ENCODE data around the gene RIN2. TPM values are rescaled to one million over a fixed set of nuclear protein-coding genes. Genes with fewer than 3 reads are reported as not detected.

Gene RIN2
- total RNA-seq, 1 experiment from 2014 or later = 59.6 TPM

DNA sequence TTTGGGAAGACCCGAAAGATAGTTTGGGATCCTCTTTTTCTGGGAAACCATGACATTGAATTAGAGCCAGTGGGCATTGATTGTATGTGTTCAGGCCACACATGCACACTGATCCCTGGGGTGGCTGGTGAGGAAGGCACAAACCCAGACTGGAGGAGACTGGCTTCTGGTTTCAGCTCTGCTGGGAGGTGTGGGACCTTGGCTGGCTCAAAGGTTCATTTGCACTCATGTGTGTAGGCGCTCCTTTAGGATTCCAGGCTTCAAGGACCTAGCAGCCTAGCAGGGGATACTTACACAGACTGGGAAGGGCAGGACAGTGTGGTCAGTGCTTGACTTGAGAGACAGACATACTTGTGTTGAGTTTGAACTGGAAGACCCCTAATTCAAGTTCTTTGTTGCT lies 7.2 kb downstream of the RIN2 start:
- DNase-seq (ENCODE audit: low read depth) = no peak

- DNase-seq (ENCODE audit: low read depth) = no peak
Observed at GRCh38 chr20:19765913-19766312, 7.9 kb downstream of the RIN2 start.

DNA sequence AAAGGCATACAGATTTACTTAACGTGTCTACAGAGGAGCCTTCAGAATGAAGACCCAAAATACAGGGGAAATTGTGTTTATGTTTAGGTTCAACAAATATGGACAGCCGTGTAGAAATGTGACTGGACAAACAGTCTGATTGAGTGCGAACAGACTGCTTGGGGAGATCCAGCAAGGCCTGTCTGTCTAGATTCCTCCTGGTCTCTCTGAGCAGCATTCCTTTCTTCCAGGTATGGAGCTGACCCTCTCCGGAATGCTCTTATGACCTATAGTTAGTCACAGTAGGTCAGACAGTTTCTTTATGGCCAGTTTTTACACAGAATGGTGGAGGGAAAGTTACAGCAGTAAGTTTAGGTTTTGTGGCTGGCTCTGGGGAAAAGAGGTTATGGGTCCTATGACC lies 9.0 kb downstream of the RIN2 start:
- DNase-seq (ENCODE audit: low read depth) = no peak

DNA sequence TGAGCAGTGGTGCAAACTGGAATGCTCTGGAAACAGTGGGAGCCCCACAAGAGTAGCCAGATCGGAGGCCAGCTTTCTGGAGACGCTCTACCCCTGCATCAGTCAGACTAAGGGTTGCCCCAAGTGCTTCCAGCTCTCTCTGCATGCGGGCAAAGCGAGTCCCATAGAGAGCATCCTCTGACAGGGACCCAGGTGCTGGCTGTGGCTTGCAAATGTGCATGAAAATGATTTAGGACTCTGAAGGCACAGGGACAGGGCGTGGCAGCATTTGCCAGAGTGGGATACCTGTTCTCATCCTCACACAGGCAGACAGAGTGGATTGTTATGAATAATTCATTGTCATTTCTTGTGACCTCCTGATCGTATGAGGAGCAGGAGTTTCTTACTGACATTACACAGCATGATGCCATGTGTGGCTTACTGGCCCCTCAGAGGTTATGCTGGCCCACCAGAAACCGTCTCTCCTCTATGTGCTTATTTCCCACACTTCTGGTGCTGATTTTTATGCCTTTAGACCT lies 10.3 kb downstream of the RIN2 start:
- DNase-seq (ENCODE audit: low read depth) = no peak

GRCh38 chr20:19769507-19769906 lies 11.4 kb downstream of the RIN2 start:
- DNase-seq (ENCODE audit: low read depth) = no peak

- no peak for DNase-seq (ENCODE audit: low read depth)
Observed at GRCh38 chr20:19770375-19770774, 12.3 kb downstream of the RIN2 start.

GRCh38 chr20:19771031-19771430 lies 13.0 kb downstream of the RIN2 start:
- no peak for DNase-seq (ENCODE audit: low read depth)

- DNase-seq (ENCODE audit: low read depth) = no peak
Observed at GRCh38 chr20:19773471-19773870, 15.4 kb downstream of the RIN2 start.

- DNase-seq (ENCODE audit: low read depth) = no peak
Observed at GRCh38 chr20:19774135-19774933, 16.3 kb downstream of the RIN2 start.

- peak; percentile 59 for DNase-seq (ENCODE audit: low read depth)
Observed at GRCh38 chr20:19775353-19776253, 17.5 kb downstream of the RIN2 start.

DNA sequence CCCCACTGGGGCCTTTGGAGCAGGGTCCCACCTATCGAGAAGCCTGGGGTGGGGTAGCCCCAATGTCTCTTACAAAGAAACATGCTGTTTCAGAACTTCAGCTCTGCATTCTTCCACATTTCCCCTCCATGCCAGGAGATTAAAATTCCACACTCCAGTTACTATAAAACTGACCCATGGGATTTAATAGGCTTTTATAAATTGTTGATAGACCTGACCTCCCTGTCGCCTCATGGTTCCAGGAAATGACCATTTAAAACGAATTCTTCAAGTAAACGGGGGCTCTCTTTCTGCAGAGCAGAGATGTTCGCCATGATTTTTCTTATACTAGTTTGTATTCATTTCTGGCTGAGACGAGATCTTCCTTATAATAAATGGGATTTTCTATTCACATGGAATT lies 19.3 kb downstream of the RIN2 start:
- DNase-seq (ENCODE audit: low read depth) = peak; percentile 50

DNA sequence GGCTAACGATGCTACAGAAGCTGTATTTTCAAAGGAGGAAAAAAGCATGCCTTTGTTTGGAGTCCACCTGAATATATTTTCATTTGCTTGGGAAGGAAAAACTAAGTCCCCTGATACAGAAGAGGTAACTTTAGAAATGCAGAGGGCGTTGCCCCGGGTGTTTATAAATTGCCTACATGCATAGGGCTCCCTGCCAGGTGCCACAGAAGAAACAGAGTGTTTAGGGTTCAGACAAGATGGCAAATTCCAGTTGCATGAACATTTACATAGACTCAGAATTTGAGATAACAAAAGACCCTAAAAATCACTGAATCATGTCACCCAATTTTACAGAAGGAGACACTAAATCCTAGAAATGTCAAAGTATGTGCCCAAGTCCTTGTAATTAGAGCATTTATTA lies 19.9 kb downstream of the RIN2 start:
- DNase-seq (ENCODE audit: low read depth) = peak; percentile 81

- DNase-seq (ENCODE audit: low read depth) = peak; percentile 38
Observed at GRCh38 chr20:19778404-19778803, 20.3 kb downstream of the RIN2 start.

DNA sequence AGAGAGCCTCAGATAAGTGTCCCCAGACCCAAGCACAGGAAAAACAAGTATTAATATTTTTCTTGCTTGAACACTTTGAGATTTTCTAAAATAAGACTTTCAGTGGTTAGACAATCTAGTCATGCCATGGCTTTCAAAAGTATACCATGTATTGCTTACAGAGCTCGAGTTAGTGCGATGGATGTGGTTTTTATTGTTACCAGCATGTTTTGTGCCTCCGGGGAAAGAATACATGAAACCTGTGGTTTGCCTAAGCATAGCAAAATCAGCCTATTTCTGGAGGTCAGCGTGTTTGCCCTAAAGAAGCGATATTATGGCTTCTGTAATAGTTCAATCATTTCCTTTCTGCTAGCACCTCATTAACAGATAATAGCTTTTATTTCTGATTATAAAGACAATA lies 21.6 kb downstream of the RIN2 start:
- peak; percentile 67 for DNase-seq (ENCODE audit: low read depth)

DNA sequence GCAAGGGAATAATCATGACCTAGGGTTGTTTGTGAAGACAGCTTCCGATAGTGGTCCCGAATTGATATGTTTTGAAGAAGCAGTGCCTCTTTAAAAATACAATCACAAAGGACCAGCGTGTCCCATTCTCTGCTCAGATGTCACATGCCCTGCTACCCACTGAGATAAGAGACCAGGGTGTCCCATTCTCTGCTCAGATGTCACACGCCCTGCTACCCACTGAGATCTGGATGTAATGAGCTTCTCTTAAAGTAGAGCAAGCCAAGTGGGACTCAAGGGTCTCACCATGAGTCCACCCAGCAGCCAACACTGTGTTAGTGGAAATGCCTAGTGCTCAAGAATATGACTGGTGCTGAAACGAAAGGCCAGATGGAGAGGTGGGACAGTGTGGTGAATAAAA lies 22.2 kb downstream of the RIN2 start:
- DNase-seq (ENCODE audit: low read depth) = no peak

DNA sequence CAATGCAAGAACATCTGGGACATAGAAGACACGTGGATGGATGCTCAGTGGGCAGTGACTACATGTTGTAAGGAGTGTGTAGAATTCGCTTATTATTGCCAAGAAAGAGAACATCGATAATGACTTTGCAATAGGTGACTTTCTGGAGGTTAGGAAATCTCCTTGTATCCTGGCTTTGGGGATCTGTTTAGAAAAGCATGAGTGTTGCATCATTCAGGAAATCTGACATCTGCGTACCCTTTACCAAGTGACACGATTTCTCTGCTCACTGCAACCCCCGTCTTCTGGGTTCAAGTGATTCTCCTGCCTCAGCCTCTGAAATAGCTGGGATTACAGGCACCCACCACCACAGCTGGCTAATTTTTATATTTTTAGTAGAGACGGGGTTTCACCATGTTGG lies 23.2 kb downstream of the RIN2 start:
- no peak for DNase-seq (ENCODE audit: low read depth)

DNA sequence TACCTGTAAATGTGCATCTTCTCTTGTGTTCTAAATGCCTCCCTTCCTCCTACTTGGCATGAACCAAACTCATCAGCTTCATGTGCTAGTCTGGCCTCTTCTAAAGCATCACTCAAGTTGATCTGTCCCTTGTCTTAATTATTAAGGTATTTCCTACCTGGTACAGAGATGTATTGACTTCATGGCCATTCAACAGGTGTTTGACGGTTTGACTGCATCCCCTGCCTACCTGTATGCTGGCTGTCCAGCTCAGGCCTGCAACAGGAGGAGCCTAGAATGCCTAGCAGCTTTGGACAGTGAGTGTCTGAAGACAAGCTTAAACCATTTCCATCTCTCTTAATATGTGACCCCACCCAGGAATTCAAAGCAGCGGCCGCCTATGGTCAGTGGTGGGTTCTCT lies 24.6 kb downstream of the RIN2 start:
- no peak for DNase-seq (ENCODE audit: low read depth)

GRCh38 chr20:19783966-19784401 lies 25.9 kb downstream of the RIN2 start:
- DNase-seq (ENCODE audit: low read depth) = peak; percentile 94

DNA sequence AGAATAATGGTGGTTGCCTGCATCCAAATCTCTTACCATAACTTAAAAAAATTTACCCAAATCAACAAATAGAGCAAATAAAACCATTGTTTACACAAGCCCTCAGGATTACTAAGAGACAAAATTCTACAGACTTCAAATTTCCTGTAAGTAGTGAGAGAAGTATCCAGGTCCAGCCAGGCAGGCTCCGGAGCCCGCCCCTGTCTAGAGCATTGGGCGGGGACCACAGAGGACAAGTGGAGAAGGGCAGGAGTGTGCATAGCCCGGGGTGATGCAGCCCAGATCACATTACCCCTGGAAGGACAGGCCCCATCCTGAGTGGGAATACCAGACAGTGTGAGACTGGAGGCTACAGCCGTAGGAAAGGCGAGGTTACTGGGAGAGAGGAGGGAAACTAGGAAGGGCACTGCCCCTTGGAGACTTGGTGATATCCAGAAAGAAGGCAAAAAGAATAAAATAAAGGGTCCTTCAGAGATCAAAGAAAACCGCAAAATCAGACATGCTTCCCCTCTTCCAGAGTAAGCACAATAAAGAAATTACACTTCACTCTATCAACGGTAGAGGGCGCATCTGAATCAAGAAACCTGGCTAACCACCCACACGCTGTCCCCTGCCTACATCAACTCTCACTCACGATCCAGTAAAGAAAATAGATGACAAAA lies 26.6 kb downstream of the RIN2 start:
- DNase-seq (ENCODE audit: low read depth) = peak; percentile 98

DNA sequence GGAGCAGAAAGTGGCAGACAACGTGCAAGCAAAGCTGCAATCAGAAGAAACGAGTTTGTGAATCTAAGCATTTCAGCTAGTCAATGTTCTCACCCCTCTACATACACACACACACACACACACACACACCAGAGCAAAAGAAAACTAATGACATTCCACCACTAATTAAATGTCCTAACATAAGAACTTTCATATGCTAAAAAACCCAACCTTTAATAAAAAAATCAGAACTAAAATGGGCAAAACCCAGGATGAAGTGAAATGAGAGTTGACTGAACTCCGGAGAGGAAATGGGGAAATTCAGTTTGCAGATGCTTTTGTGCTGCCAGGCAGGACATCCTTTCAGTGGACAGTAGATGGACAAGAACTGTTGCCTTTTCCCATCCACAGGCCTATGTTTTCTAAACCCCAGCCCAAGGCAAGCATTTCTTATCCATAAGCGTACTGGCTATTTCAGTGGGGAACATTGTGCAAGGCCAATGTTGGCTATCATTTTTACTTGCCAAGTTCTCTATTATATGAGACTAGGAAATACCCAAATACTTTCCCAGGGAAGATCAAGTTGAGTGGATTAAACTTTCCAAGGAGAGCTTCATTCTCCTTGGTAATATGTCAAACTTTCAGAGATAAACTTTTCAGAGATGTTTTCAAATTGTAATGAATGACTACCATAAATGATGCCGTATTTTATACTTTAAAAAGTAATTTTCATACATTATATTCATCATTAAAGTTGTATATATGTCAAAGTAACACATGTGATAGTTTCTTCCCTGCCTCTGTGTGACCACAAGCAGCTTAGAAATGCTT lies 27.3 kb downstream of the RIN2 start:
- DNase-seq (ENCODE audit: low read depth) = no peak

DNA sequence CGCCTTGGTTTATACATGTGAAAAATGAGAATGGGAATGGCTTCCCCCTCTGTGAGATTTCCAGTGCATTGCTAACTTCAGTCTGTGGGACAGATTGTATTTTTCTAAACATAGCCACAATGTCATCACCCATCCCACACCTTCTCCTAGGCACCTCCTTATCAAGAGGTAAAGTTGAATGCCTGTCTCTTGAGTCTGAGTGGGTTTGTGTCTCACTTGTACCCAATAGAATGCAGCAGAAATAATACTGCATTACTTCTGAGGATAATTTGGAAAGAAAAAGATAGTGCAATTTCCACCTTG lies 27.9 kb downstream of the RIN2 start:
- no peak for DNase-seq (ENCODE audit: low read depth)
